Uterus (tissue), 2 donors: ENCODE results near the gene STAT6.
A peak's percentile ranks its signal among the peaks of the same experiment; 100 is the strongest.

Experiments
- CTCF ChIP-seq, 4 experiments: fragments of 200-600 bp in 2 of 4; fragments of 450-650 bp in 2 of 4; sonication (generic) in 2 of 4; IDR thresholded peaks; one replicate each; pipeline ENCODE4 v1.5.1; 2016 to 2019; ENCODE audit warnings: antibody characterized with exemption in 4 of 4, mild to moderate bottlenecking in 2 of 4, moderate library complexity in 1 of 4
- POLR2A ChIP-seq, 2 donors: fragments of 450-650 bp; IDR thresholded peaks; one replicate each; pipeline ENCODE4 v1.6.1; 2016; ENCODE audit warnings: antibody characterized with exemption in 2 of 2, mild to moderate bottlenecking in 1 of 2, moderate library complexity in 1 of 2

GRCh38 chr12:57069523-57069922 is 41.6 kb downstream of the STAT6 start:
- TF ChIP-seq POLR2A (IDR thresholded peaks at IDR 0.05) (peak in 1 of 2 donors; percentile 24), CTCF (IDR thresholded peaks at IDR 0.05) (peak; percentile 84 to 99 (median 92))
